HepG2 (cell line): ENCODE results near the gene SLC16A3. TPM values are rescaled to one million over a fixed set of nuclear protein-coding genes. Genes with fewer than 3 reads are reported as not detected.

Experiments used
- ATF3 ChIP-seq: sonication (generic); formaldehyde crosslinking; IDR thresholded peaks from 2 replicates; pipeline ENCODE4 v1.4.0; 2020; ENCODE audit warnings: missing genetic modification reagents
- CERS6 ChIP-seq: sonication (generic); formaldehyde crosslinking; IDR thresholded peaks from 2 replicates; pipeline ENCODE4 v1.5.0; 2020; ENCODE audit warnings: missing genetic modification reagents
- CSRNP1 ChIP-seq: sonication (generic); formaldehyde crosslinking; IDR thresholded peaks from 2 replicates; pipeline ENCODE4 v1.8.1; 2023; ENCODE audit warnings: mild to moderate bottlenecking, missing genetic modification reagents
- DNMT1 ChIP-seq: sonication (generic); formaldehyde crosslinking; IDR thresholded peaks from 2 replicates; pipeline ENCODE4 v1.5.1; 2020; ENCODE audit warnings: mild to moderate bottlenecking, missing genetic modification reagents
- DR1 ChIP-seq: sonication (generic); formaldehyde crosslinking; IDR thresholded peaks from 2 replicates; pipeline ENCODE4 v1.8.0; 2021; ENCODE audit warnings: mild to moderate bottlenecking, missing genetic modification reagents, inconsistent platforms
- HMG20A ChIP-seq: IDR thresholded peaks from 2 replicates; pipeline ENCODE4 v1.6.1; 2016; ENCODE audit warnings: borderline replicate concordance
- KDM5B ChIP-seq: sonication (generic); formaldehyde crosslinking; IDR thresholded peaks from 2 replicates; pipeline ENCODE4 v1.4.0; 2020; ENCODE audit warnings: missing genetic modification reagents, mild to moderate bottlenecking, borderline replicate concordance
- MATR3 ChIP-seq: sonication (generic); formaldehyde crosslinking; IDR thresholded peaks from 2 replicates; pipeline ENCODE4 v1.4.0; 2020; ENCODE audit warnings: missing genetic modification reagents
- MBD4 ChIP-seq: IDR thresholded peaks from 2 replicates; pipeline ENCODE4 v1.6.1; 2012; ENCODE audit warnings: low read length, inconsistent platforms, borderline replicate concordance
- NFE2 ChIP-seq: sonication (generic); formaldehyde crosslinking; IDR thresholded peaks from 2 replicates; pipeline ENCODE4 v1.4.0; 2020; ENCODE audit warnings: missing genetic modification reagents
- PLRG1 ChIP-seq: fragments of 450-650 bp; conservative IDR thresholded peaks from 2 replicates; pipeline ENCODE4 v1.6.1; 2016
- PTBP1 ChIP-seq: fragments of 200-400 bp; formaldehyde crosslinking; IDR thresholded peaks from 2 replicates; pipeline ENCODE4 v1.6.1; 2018; ENCODE audit warnings: low read length, low read depth; ENCODE audit not compliant: poor library complexity, severe bottlenecking
- RARA ChIP-seq: IDR thresholded peaks from 2 replicates; pipeline ENCODE4 v1.6.1; 2016; ENCODE audit warnings: missing genetic modification reagents, missing compliant biosample characterization
- RNF2 ChIP-seq: fragments of 450-650 bp; conservative IDR thresholded peaks from 2 replicates; pipeline ENCODE4 v1.6.1; 2016; ENCODE audit warnings: low read depth
- STAG1 ChIP-seq: sonication (generic); formaldehyde crosslinking; IDR thresholded peaks from 2 replicates; pipeline ENCODE4 v1.4.0; 2020; ENCODE audit warnings: missing genetic modification reagents
- THAP11 ChIP-seq: IDR thresholded peaks from 2 replicates; pipeline ENCODE4 v1.6.1; 2016; ENCODE audit warnings: missing biosample characterization, missing genetic modification reagents
- TMF1 ChIP-seq: sonication (generic); formaldehyde crosslinking; IDR thresholded peaks from 2 replicates; pipeline ENCODE4 v1.8.1; 2022; ENCODE audit warnings: low read depth, missing genetic modification reagents
- ZBTB20 ChIP-seq: sonication (generic); formaldehyde crosslinking; IDR thresholded peaks from 2 replicates; pipeline ENCODE4 v1.8.1; 2023; ENCODE audit warnings: missing genetic modification reagents, low read depth, mild to moderate bottlenecking, borderline replicate concordance
- ZNF234 ChIP-seq: sonication (generic); formaldehyde crosslinking; conservative IDR thresholded peaks from 2 replicates; pipeline ENCODE4 v1.5.1; 2020; ENCODE audit warnings: mild to moderate bottlenecking, missing genetic modification reagents
- ZNF263 ChIP-seq: sonication (generic); formaldehyde crosslinking; IDR thresholded peaks from 2 replicates; pipeline ENCODE4 v1.4.0; 2020; ENCODE audit warnings: missing genetic modification reagents
- ZNF280B ChIP-seq: sonication (generic); formaldehyde crosslinking; IDR thresholded peaks from 2 replicates; pipeline ENCODE4 v1.5.0; 2020; ENCODE audit warnings: missing genetic modification reagents, mild to moderate bottlenecking, borderline replicate concordance
- ZNF333 ChIP-seq: sonication (generic); formaldehyde crosslinking; IDR thresholded peaks from 2 replicates; pipeline ENCODE4 v1.4.0; 2020; ENCODE audit warnings: mild to moderate bottlenecking, missing genetic modification reagents, borderline replicate concordance
- ZNF34 ChIP-seq: sonication (generic); formaldehyde crosslinking; IDR thresholded peaks from 2 replicates; pipeline ENCODE4 v1.4.0; 2020; ENCODE audit warnings: mild to moderate bottlenecking, missing genetic modification reagents, borderline replicate concordance
- ZNF644 ChIP-seq: IDR thresholded peaks from 2 replicates; pipeline ENCODE4 v1.6.1; 2016; ENCODE audit warnings: low read depth
- ZNF720 ChIP-seq: sonication (generic); formaldehyde crosslinking; IDR thresholded peaks from 2 replicates; pipeline ENCODE4 v1.4.0; 2020; ENCODE audit warnings: missing genetic modification reagents
- ZNF75D ChIP-seq: sonication (generic); formaldehyde crosslinking; IDR thresholded peaks from 2 replicates; pipeline ENCODE4 v1.8.1; 2023; ENCODE audit warnings: missing genetic modification reagents, mild to moderate bottlenecking, borderline replicate concordance
- ZNF788 ChIP-seq: sonication (generic); formaldehyde crosslinking; IDR thresholded peaks from 2 replicates; pipeline ENCODE4 v1.5.0; 2020; ENCODE audit warnings: mild to moderate bottlenecking, missing genetic modification reagents, borderline replicate concordance
- polyA plus RNA-seq, 8 experiments: library from polyadenylated mRNA; depleted of rRNA in 3 of 8; stranded (reverse) in 7 of 8; unstranded in 1 of 8; fragments of >200 nt; fragmentation: Illumina TruSeq in 4 of 8; extraction: Trizol in 4 of 8; gene quantifications; 2 replicates each; pipeline versions ENCODE4 v1.2.1 to v1.2.3, GENCODE V29; 2011 to 2016; ENCODE audit warnings: low read depth in 4 of 8, missing spikeins in 1 of 8, mixed read lengths in 1 of 8; ENCODE audit not compliant: insufficient read depth in 1 of 8
- total RNA-seq, 5 experiments: library from RNA; depleted of rRNA; stranded (reverse); fragments of >200 nt; fragmentation: Illumina TruSeq; extraction: Trizol; gene quantifications; 2 replicates each; pipeline ENCODE4 v1.2.3, GENCODE V29; 2016; ENCODE audit warnings: low read depth in 1 of 5

The SLC16A3 gene
- total and polyA plus RNA-seq, 2 of the 13 experiments (the other 11 are each of a cell fraction or from before 2014, with no cell fraction given), result 242 to 349 TPM

- TF ChIP-seq DNMT1 (CRISPR knock-in tag) (no peak), MATR3 (CRISPR knock-in tag) (no peak), PLRG1 (no peak), ZNF644 (CRISPR knock-in tag) (peak; percentile 83), RNF2 (peak; percentile 97), CSRNP1 (CRISPR knock-in tag) (peak; percentile 89; the same call in 1 of the 2 replicates), NFE2 (CRISPR knock-in tag) (no peak), ZNF280B (peak; percentile 92; the same call in 1 of the 2 replicates), MBD4 (no peak), ZNF333 (CRISPR knock-in tag) (no peak), ZNF34 (no peak), PTBP1 (no peak), TMF1 (CRISPR knock-in tag) (no peak; the same call in 1 of the 2 replicates), ZNF234 (CRISPR knock-in tag) (no peak), CERS6 (no peak), ATF3 (CRISPR knock-in tag) (no peak), RARA (CRISPR knock-in tag) (peak; percentile 98), STAG1 (CRISPR knock-in tag) (no peak), ZNF75D (CRISPR knock-in tag) (no peak), HMG20A (CRISPR knock-in tag) (0 out of 2 replicates have a peak, but pooled peaks have one; percentile 74), ZNF788 (CRISPR knock-in tag) (peak; percentile 96), ZBTB20 (CRISPR knock-in tag) (peak; percentile 89; the same call in 1 of the 2 replicates), THAP11 (CRISPR knock-in tag) (peak; percentile 84), KDM5B (CRISPR knock-in tag) (peak; percentile 77; the same call in 1 of the 2 replicates), ZNF720 (CRISPR knock-in tag) (no peak), DR1 (0 out of 2 replicates have a peak, but pooled peaks have one; percentile 32), ZNF263 (peak; percentile 39; the same call in 1 of the 2 replicates)
Measured at GRCh38 chr17:82287868-82288801, 59.3 kb downstream of the SLC16A3 start (continued).
